ENCODE data around the gene CAB39. TPM values are rescaled to one million over a fixed set of nuclear protein-coding genes. Genes with fewer than 3 reads are reported as not detected.

The CAB39 gene
- total and polyA plus RNA-seq, 8 donors, result 9.9 to 41.6 (median 21.0) TPM

DNA sequence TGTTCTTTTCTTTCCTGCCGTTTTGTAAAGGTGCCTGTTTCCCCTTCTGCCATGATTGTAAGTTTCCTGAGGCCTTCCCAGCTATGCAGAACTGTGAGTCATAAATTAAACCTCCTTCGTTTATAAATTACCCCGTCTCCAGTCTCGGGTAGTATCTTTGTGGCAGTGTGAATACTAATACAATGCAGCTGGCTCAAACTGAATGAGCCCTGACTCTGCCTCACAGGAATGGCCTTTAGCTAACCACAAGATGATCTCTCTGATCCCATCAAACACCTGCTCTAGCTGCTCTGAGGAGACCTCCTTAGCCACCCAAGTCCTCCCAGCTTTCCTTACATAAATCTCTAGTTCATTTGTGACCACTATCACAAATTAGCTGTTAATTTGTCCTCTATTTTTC, 41.5 kb upstream of the CAB39 start:
- no peak overlapping the region for H3K4me3 ChIP-seq
- no peaks in the 10 kb centered on the region for H3K27me3 ChIP-seq
- H3K27ac ChIP-seq, result no peak overlapping the region
- intact Hi-C loops (cut with DNase I), result no loop called here
- no peaks in the 10 kb centered on the region for H3K36me3 ChIP-seq
- no peak for ATAC-seq
- H3K9me3 ChIP-seq, result no peaks in the 10 kb centered on the region
- TF ChIP-seq, protein P1, sequence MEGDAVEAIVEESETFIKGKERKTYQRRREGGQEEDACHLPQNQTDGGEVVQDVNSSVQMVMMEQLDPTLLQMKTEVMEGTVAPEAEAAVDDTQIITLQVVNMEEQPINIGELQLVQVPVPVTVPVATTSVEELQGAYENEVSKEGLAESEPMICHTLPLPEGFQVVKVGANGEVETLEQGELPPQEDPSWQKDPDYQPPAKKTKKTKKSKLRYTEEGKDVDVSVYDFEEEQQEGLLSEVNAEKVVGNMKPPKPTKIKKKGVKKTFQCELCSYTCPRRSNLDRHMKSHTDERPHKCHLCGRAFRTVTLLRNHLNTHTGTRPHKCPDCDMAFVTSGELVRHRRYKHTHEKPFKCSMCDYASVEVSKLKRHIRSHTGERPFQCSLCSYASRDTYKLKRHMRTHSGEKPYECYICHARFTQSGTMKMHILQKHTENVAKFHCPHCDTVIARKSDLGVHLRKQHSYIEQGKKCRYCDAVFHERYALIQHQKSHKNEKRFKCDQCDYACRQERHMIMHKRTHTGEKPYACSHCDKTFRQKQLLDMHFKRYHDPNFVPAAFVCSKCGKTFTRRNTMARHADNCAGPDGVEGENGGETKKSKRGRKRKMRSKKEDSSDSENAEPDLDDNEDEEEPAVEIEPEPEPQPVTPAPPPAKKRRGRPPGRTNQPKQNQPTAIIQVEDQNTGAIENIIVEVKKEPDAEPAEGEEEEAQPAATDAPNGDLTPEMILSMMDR (IDR thresholded peaks at IDR 0.05), result no peak
- no peak for FAIRE-seq
- H3K4me1 ChIP-seq, result no peaks in the 10 kb centered on the region
- DNase-seq, result no peak
- WGBS, 2 donors, result 58 to 60% methylated on average over 4 of the region's 4 CpGs

DNA sequence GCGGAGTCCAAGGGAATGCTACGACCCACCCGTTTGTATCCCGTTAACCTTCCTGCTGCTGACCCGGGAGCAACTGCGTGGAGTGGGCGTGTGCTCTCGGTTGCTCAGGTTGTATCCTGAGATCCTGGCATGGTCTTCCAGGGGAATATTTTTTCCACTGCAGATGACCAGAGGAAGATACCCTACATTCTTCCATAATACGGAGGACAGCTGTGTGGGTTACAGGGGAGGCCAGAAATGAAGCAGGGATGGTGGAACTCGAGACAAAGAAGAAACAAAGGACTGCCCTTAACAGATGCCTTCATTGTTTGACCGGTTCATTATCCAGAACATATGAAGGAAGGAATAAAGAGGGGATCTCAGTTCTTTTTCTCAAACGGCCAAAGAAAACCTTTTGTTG, 39.8 kb upstream of the CAB39 start:
- no peak for FAIRE-seq

DNA sequence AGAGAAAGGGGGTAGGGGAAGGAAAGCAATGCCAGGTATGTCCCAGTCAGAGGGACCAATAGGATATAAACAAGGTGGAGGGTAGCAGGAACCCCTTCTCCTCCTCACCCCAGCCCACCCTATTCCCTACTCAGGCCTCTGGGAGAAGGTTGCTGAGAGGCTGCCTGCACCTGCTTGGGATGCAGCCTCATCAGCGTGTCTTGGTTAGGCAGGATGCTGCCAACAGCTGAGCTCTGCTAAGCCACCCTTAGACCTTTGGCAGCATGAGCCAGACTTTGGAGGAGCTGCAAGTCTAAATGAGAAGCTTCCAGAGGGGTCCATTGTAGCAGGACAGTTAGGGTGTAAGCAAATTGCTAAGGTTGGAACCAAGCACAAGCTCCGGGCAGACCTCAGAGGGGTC, 38.2 kb upstream of the CAB39 start:
- Histone ChIP-seq H3K9me3 (no peaks in the 10 kb centered on the region), H3K36me3 (no peaks in the 10 kb centered on the region), H3K27ac (no peak overlapping the region), H3K27me3 (no peaks in the 10 kb centered on the region), H3K4me3 (no peak overlapping the region), H3K4me1 (no peaks in the 10 kb centered on the region)
- WGBS, 2 donors, result 76 to 94% methylated on average over 2 of the region's 2 CpGs
- intact Hi-C loops (cut with DNase I), result no loop called here
- DNase-seq, result no peak
- no peak for FAIRE-seq
- ATAC-seq, result no peak
- TF ChIP-seq, protein P1 (IDR thresholded peaks at IDR 0.05), result no peak

More for the DNA sequence above, 39.8 kb upstream of the CAB39 start:
- TF ChIP-seq, protein P1 (IDR thresholded peaks at IDR 0.05), result no peak
- Histone ChIP-seq H3K36me3 (no peaks in the 10 kb centered on the region), H3K9me3 (no peaks in the 10 kb centered on the region), H3K27ac (no peak overlapping the region), H3K4me1 (no peaks in the 10 kb centered on the region), H3K27me3 (no peaks in the 10 kb centered on the region), H3K4me3 (no peak overlapping the region)
- no peak for DNase-seq
- no peak for ATAC-seq
- WGBS, 2 donors, result 81 to 88% methylated on average over 12 of the region's 12 CpGs
- intact Hi-C loops (cut with DNase I), result no loop called here

DNA sequence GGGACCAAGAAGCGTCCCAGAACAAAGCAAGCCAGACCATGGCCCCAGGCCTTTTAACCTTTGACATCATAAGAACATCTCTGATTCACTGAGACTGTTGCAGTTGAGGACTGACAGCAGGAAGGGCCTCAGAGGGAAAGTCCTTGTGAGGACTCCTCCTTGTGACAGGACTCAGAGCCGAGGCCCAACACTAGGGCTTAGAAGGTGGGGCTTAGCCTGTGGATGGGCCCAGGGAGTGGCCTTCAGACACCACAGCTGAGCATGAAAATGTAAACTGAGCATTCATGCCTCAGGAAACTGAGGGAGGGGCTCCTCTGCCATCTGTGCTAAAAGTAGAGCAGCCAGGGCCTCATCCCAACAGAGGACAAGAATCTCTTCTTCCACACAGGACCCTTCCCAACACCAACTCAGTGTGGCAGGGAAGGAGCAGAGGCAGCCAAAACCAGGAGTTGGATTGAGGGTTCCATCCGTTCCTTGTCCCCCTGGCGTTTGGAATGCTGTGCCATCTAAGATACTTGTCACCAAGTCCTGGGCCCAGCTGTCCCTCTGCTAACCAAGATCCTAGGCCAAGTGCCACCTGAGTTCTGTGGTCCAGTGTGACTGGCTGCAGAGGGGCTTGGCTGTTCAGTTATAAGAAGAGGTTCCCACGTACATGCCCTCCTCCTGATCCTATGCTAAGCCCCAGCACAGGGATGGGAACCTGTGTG, 37.5 kb upstream of the CAB39 start:
- no peaks in the 10 kb centered on the region for H3K9me3 ChIP-seq
- H3K4me1 ChIP-seq, result no peaks in the 10 kb centered on the region
- no peak overlapping the region for H3K27ac ChIP-seq
- no peak for FAIRE-seq
- H3K36me3 ChIP-seq, result no peaks in the 10 kb centered on the region
- TF ChIP-seq, protein P1 (IDR thresholded peaks at IDR 0.05), result no peak
- H3K4me3 ChIP-seq, result no peak overlapping the region
- ATAC-seq, result no peak
- WGBS, 2 donors, result 66 to 72% methylated on average over 5 of the region's 5 CpGs
- intact Hi-C loops (cut with DNase I), result no loop called here
- no peaks in the 10 kb centered on the region for H3K27me3 ChIP-seq
- no peak for DNase-seq

DNA sequence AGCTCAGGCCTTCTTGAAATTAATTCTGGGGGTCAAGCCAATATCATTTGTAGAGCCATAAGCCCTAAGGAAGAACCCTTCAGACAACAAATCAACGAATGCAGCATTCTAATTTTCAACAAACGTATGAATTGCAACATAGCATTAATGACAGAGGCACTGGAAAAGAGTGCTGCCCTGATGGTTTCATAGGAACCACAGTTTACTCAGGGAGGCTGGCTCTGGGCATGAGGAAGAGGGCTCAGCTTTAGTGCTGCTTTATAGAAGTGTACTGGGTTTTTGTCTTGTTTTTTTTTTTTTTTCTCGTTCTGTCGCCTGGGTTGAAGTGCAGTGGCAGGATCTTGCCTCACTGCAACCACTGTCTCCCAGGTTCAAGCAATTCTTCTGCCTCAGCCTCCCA, 36.1 kb upstream of the CAB39 start:
- FAIRE-seq, result no peak
- 64 to 77% methylated on average over 4 of the region's 4 CpGs for WGBS, 2 donors
- Histone ChIP-seq H3K4me1 (no peaks in the 10 kb centered on the region), H3K9me3 (no peaks in the 10 kb centered on the region), H3K36me3 (no peaks in the 10 kb centered on the region), H3K4me3 (no peak overlapping the region), H3K27me3 (no peaks in the 10 kb centered on the region), H3K27ac (no peak overlapping the region)
- TF ChIP-seq, protein P1 (IDR thresholded peaks at IDR 0.05), result no peak
- intact Hi-C loops (cut with DNase I), result no loop called here
- no peak for DNase-seq
- no peak for ATAC-seq
